ENCODE results near the gene DYNLT4.

DNA sequence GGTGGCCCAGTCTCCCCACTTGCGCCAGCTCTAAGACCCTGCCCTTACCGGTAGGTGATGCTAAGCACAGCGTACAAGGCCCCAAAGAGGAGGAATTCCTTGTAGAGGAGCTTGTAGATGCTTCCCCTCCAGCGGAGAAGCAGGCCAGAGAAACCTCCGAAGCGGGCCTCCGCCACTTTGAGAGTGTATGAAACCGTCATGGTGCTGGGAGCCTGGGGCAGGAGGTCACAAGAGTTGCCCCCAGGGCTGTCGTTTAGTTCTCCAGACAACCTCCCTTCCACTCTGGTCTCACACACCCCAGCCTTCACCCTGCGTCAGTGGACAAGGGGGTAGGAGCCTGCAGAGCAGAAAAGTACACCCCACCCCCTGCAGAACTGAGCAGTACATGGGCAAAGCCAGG, 19.6 kb downstream of the DYNLT4 start:
- TF ChIP-seq, protein P1, sequence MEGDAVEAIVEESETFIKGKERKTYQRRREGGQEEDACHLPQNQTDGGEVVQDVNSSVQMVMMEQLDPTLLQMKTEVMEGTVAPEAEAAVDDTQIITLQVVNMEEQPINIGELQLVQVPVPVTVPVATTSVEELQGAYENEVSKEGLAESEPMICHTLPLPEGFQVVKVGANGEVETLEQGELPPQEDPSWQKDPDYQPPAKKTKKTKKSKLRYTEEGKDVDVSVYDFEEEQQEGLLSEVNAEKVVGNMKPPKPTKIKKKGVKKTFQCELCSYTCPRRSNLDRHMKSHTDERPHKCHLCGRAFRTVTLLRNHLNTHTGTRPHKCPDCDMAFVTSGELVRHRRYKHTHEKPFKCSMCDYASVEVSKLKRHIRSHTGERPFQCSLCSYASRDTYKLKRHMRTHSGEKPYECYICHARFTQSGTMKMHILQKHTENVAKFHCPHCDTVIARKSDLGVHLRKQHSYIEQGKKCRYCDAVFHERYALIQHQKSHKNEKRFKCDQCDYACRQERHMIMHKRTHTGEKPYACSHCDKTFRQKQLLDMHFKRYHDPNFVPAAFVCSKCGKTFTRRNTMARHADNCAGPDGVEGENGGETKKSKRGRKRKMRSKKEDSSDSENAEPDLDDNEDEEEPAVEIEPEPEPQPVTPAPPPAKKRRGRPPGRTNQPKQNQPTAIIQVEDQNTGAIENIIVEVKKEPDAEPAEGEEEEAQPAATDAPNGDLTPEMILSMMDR (conservative IDR thresholded peaks at IDR 0.05; ENCODE audit: low read depth, low read length) = no peak
- no peak for TF ChIP-seq EZH2 (IDR thresholded peaks at IDR 0.05; ENCODE audit: borderline replicate concordance, low read depth, low read length, poor library complexity, severe bottlenecking)
